Panc1 (cell line): ENCODE results near the gene OR51D1. TPM values are rescaled to one million over a fixed set of nuclear protein-coding genes. Genes with fewer than 3 reads are reported as not detected.

Source experiments
- ATAC-seq: fragments of 200-7000 bp; cut with Tn5 transposase; 2 replicates; pipeline ENCODE4 v1.9.1; 2020; ENCODE audit warnings: mild to moderate bottlenecking, moderate library complexity
- BruUV-seq: library from RNA; stranded (reverse); fragments of 400-500 nt; replicated peaks from 2 replicates; lab custom pipeline; 2021; lab: Mats Ljungman, UMichigan
- CTCF ChIA-PET: fragments of 300-600 bp; sonication (Branson Sonifier 250); formaldehyde crosslinking; loops from one replicate; lab custom pipeline; 2022; ENCODE audit warnings: antibody characterized with exemption; lab: Charles Lee
- POLR2A ChIA-PET: fragments of 300-600 bp; sonication (Branson Sonifier 250); formaldehyde crosslinking; loops from one replicate; lab custom pipeline; 2022; ENCODE audit warnings: antibody characterized with exemption; lab: Charles Lee
- DNase-seq: peaks from one replicate; pipeline ENCODE4 v3.0.0-alpha.2; 2010; ENCODE audit warnings: low read depth, low spot score
- H3K27ac ChIP-seq: 2 replicates; pipeline ENCODE4 v1.5.1; 2011; ENCODE audit warnings: mild to moderate bottlenecking, low read length, inconsistent platforms
- H3K27me3 ChIP-seq: fragments of 200-500 bp; sonication (Bioruptor generic); 2 replicates; pipeline ENCODE4 v1.6.0; 2014; ENCODE audit warnings: low read length, inconsistent platforms; ENCODE audit not compliant: control insufficient read depth, insufficient read depth
- H3K36me3 ChIP-seq: fragments of 200-500 bp; sonication (Bioruptor generic); 2 replicates; pipeline ENCODE4 v1.5.1; 2014; ENCODE audit warnings: inconsistent platforms, mild to moderate bottlenecking, low read length, moderate library complexity; ENCODE audit not compliant: control insufficient read depth, insufficient read depth
- H3K4me1 ChIP-seq: 2 replicates; pipeline ENCODE4 v1.5.1; 2011; ENCODE audit warnings: inconsistent platforms, mild to moderate bottlenecking, low read length, moderate library complexity; ENCODE audit not compliant: control insufficient read depth, insufficient read depth
- H3K4me3 ChIP-seq, 2 experiments: 2 replicates each; pipeline ENCODE4 v1.5.1; 2011 to 2012; ENCODE audit warnings: low read depth in 2 of 2, low read length in 2 of 2, mild to moderate bottlenecking in 2 of 2, inconsistent platforms in 1 of 2, moderate library complexity in 1 of 2
- H3K9me3 ChIP-seq: fragments of 200-500 bp; sonication (Bioruptor generic); 2 replicates; pipeline ENCODE4 v1.5.1; 2014; ENCODE audit warnings: low read depth, mild to moderate bottlenecking, inconsistent platforms, low read length, moderate library complexity; ENCODE audit not compliant: control insufficient read depth, insufficient read depth
- CTCF ChIP-seq: fragments of 450-650 bp; IDR thresholded peaks from 2 replicates; pipeline ENCODE4 v1.5.1; 2017; ENCODE audit warnings: mild to moderate bottlenecking
- POLR2AphosphoS5 ChIP-seq: IDR thresholded peaks from 2 replicates; pipeline ENCODE4 v1.6.1; 2012; ENCODE audit warnings: mild to moderate bottlenecking, low read depth, low read length, moderate library complexity
- REST ChIP-seq, 2 experiments: IDR thresholded peaks; 2 replicates each; pipeline ENCODE4 v1.6.1; 2011 to 2012; ENCODE audit warnings: low read depth in 2 of 2, control low read depth in 1 of 2, low read length in 1 of 2, mild to moderate bottlenecking in 1 of 2, moderate library complexity in 1 of 2; ENCODE audit not compliant: insufficient read depth in 1 of 2
- SIN3A ChIP-seq: IDR thresholded peaks from 2 replicates; pipeline ENCODE4 v1.6.1; 2012; ENCODE audit warnings: low read depth, mild to moderate bottlenecking, low read length, moderate library complexity, borderline replicate concordance; ENCODE audit not compliant: insufficient read depth
- TCF7L2 ChIP-seq: IDR thresholded peaks from 2 replicates; pipeline ENCODE4 v1.6.1; 2011; ENCODE audit warnings: mild to moderate bottlenecking, low read depth, low read length, inconsistent platforms
- in situ Hi-C: cut with HindIII; loops from 2 replicates; pipeline ENCODE4 v1.10.0; 2016; ENCODE audit warnings: low sequenced_read_pairs, low pct_unique_long_range_greater_than_20kb
- intact Hi-C: fragments of 100-400 bp; cut with micrococcal nuclease; formaldehyde crosslinking; loops from one replicate; pipeline ENCODE4 v1.10.0; 2022; ENCODE audit not compliant: unreplicated experiment
- total RNA-seq: library from RNA; stranded (reverse); gene quantifications from one replicate; pipeline ENCODE4 v1.2.1, GENCODE V29; 2021; ENCODE audit not compliant: unreplicated experiment

The OR51D1 gene
- total RNA-seq, 1 experiment from 2014 or later, result not detected

- TF ChIP-seq REST (IDR thresholded peaks at IDR 0.05; ENCODE audit: insufficient read depth in 1 of 2, low read depth in 2 of 2, low read length in 1 of 2), result no peak
- POLR2A ChIA-PET, result no interaction called here
- Histone ChIP-seq H3K9me3 (no peaks in the 10 kb centered on the region), H3K27ac (no peak overlapping the region), H3K4me1 (peaks cover 3% of the 10 kb centered on the region; the same call in 1 of the 2 replicates), H3K4me3 (no peak overlapping the region), H3K36me3 (no peaks in the 10 kb centered on the region), H3K27me3 (peaks cover 13% of the 10 kb centered on the region; the same call in 1 of the 2 replicates)
- intact Hi-C loops (no loop called here), in situ Hi-C loops (no loop called here)
- CTCF ChIA-PET, result interaction anchor here (0.7 kb wide), 1 partner anchor 193 kb away, joined by 3 read pairs; no protein-coding TSS in a partner anchor
- ATAC-seq, result no peak
- no peak for DNase-seq
- BruUV-seq, result no TSS peak
Observed at GRCh38 chr11:4611986-4612385, 25.3 kb upstream of the OR51D1 start.

- no TSS peak for BruUV-seq
- CTCF ChIA-PET, result no interaction called here
- no peaks in the 10 kb centered on the region for H3K9me3 ChIP-seq
- no peak overlapping the region for H3K27ac ChIP-seq
- no peaks in the 10 kb centered on the region for H3K36me3 ChIP-seq
- POLR2A ChIA-PET, result no interaction called here
- TF ChIP-seq TCF7L2 (no peak), POLR2AphosphoS5 (no peak), SIN3A (no peak), CTCF (no peak), REST (IDR thresholded peaks at IDR 0.05; ENCODE audit: insufficient read depth in 1 of 2, low read depth in 2 of 2, low read length in 1 of 2) (no peak)
- H3K4me1 ChIP-seq, result no peaks in the 10 kb centered on the region
- peaks cover 17% of the 10 kb centered on the region; the same call in 1 of the 2 replicates for H3K27me3 ChIP-seq
- intact Hi-C loops, result no loop called here
- ATAC-seq (no peak), DNase-seq (no peak)
- H3K4me3 ChIP-seq, result no peak overlapping the region
- in situ Hi-C loops, result no loop called here
Observed at GRCh38 chr11:4615856-4616444, 21.3 kb upstream of the OR51D1 start.
